Esophagus muscularis mucosa (tissue), 3 donors: Measurements from ENCODE around the gene PADI4.

Experiments used
- POLR2A ChIP-seq: fragments of 450-650 bp; IDR thresholded peaks from one replicate; pipeline ENCODE4 v1.6.1; 2017; ENCODE audit warnings: antibody characterized with exemption, moderate library complexity, mild to moderate bottlenecking, low read depth
- TF ChIP-seq, protein P1 (sequence below), 3 experiments: fragments of 200-600 bp in 2 of 3; fragments of 450-650 bp in 1 of 3; sonication (generic) in 2 of 3; IDR thresholded peaks; one replicate each; pipeline ENCODE4 v1.5.1; 2017 to 2019; ENCODE audit warnings: antibody characterized with exemption in 3 of 3, mild to moderate bottlenecking in 2 of 3, moderate library complexity in 1 of 3

DNA sequence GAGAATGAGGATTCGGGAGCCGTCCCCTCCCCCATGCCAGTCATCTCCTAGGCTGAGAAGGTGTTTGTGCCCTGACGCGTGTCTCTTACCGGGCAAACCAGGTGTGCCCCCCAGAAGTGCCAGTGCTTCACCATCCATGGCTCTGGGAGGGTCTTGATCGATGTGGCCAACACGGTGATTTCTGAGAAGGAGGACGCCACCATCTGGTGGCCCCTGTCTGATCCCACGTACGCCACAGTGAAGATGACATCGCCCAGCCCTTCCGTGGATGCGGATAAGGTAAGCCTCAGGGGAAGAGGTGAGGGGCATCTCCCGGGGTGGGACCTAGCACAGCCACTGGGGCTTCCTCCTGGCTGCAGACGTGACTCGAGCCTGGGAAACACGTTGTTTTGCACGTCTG, 65.0 kb downstream of the PADI4 start:
- no peak for TF ChIP-seq POLR2A
- TF ChIP-seq, protein P1, sequence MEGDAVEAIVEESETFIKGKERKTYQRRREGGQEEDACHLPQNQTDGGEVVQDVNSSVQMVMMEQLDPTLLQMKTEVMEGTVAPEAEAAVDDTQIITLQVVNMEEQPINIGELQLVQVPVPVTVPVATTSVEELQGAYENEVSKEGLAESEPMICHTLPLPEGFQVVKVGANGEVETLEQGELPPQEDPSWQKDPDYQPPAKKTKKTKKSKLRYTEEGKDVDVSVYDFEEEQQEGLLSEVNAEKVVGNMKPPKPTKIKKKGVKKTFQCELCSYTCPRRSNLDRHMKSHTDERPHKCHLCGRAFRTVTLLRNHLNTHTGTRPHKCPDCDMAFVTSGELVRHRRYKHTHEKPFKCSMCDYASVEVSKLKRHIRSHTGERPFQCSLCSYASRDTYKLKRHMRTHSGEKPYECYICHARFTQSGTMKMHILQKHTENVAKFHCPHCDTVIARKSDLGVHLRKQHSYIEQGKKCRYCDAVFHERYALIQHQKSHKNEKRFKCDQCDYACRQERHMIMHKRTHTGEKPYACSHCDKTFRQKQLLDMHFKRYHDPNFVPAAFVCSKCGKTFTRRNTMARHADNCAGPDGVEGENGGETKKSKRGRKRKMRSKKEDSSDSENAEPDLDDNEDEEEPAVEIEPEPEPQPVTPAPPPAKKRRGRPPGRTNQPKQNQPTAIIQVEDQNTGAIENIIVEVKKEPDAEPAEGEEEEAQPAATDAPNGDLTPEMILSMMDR (IDR thresholded peaks at IDR 0.05), result no peak
